Astrocyte (in vitro differentiated cells and primary cell): ENCODE results near the gene HNRNPA2B1. TPM values are rescaled to one million over a fixed set of nuclear protein-coding genes. Genes with fewer than 3 reads are reported as not detected.

Source experiments
- DNase-seq: peaks from one replicate; pipeline ENCODE4 v3.0.0-alpha.2; 2010; ENCODE audit warnings: low read depth
- FAIRE-seq: peaks from 2 replicates; lab custom pipeline; 2011; peaks lifted over from hg19 to GRCh38; lab: Jason Lieb, UNC
- H2AFZ ChIP-seq: 2 replicates; pipeline ENCODE4 v1.6.0; 2012; ENCODE audit warnings: low read depth, low read length, inconsistent platforms
- H3K27ac ChIP-seq: 2 replicates; pipeline ENCODE4 v1.5.1; 2011; ENCODE audit warnings: low read depth, low read length, inconsistent platforms
- H3K27me3 ChIP-seq: 2 replicates; pipeline ENCODE4 v1.6.0; 2011; ENCODE audit warnings: low read length, inconsistent platforms; ENCODE audit not compliant: insufficient read depth
- H3K36me3 ChIP-seq: 2 replicates; pipeline ENCODE4 v1.5.1; 2011; ENCODE audit warnings: low read length, inconsistent platforms; ENCODE audit not compliant: insufficient read depth
- H3K4me1 ChIP-seq: 2 replicates; pipeline ENCODE4 v1.5.1; 2011; ENCODE audit warnings: low read length, inconsistent platforms; ENCODE audit not compliant: insufficient read depth
- H3K4me2 ChIP-seq: 2 replicates; pipeline ENCODE4 v1.6.0; 2012; ENCODE audit warnings: low read length, inconsistent platforms
- H3K4me3 ChIP-seq: 2 replicates; pipeline ENCODE4 v1.5.1; 2011; ENCODE audit warnings: low read depth, mild to moderate bottlenecking, low read length, inconsistent platforms; ENCODE audit not compliant: insufficient read depth
- H3K79me2 ChIP-seq: 2 replicates; pipeline ENCODE4 v1.6.0; 2012; ENCODE audit warnings: mild to moderate bottlenecking, low read length, inconsistent platforms; ENCODE audit not compliant: insufficient read depth
- H3K9ac ChIP-seq: 2 replicates; pipeline ENCODE4 v1.6.0; 2012; ENCODE audit warnings: mild to moderate bottlenecking, low read length, inconsistent platforms
- H3K9me3 ChIP-seq: 2 replicates; pipeline ENCODE4 v1.5.1; 2012; ENCODE audit warnings: low read depth, mild to moderate bottlenecking, low read length, inconsistent platforms; ENCODE audit not compliant: insufficient read depth
- H4K20me1 ChIP-seq: 2 replicates; pipeline ENCODE4 v1.6.0; 2012; ENCODE audit warnings: low read length, inconsistent platforms; ENCODE audit not compliant: insufficient read depth
- H3K27ac Mint-ChIP-seq: one replicate; pipeline ENCODE4 v1.8.0; 2021; ENCODE audit warnings: mild to moderate bottlenecking, mixed read lengths; ENCODE audit not compliant: unreplicated experiment
- H3K27me3 Mint-ChIP-seq: one replicate; pipeline ENCODE4 v1.8.0; 2021; ENCODE audit warnings: low read depth, mixed read lengths; ENCODE audit not compliant: unreplicated experiment
- H3K36me3 Mint-ChIP-seq: one replicate; pipeline ENCODE4 v1.8.0; 2021; ENCODE audit warnings: low read depth, mixed read lengths; ENCODE audit not compliant: unreplicated experiment
- H3K4me1 Mint-ChIP-seq: one replicate; pipeline ENCODE4 v1.8.0; 2021; ENCODE audit warnings: low read depth, mixed read lengths; ENCODE audit not compliant: unreplicated experiment
- H3K4me3 Mint-ChIP-seq: one replicate; pipeline ENCODE4 v1.8.0; 2021; ENCODE audit warnings: mild to moderate bottlenecking, moderate library complexity, mixed read lengths; ENCODE audit not compliant: unreplicated experiment
- H3K9me3 Mint-ChIP-seq: one replicate; pipeline ENCODE4 v1.8.0; 2021; ENCODE audit warnings: mild to moderate bottlenecking, mixed read lengths; ENCODE audit not compliant: unreplicated experiment
- CTCF ChIP-seq: IDR thresholded peaks from 2 replicates; pipeline ENCODE4 v1.5.1; 2011; ENCODE audit warnings: low read depth, mild to moderate bottlenecking, inconsistent platforms, low read length, moderate library complexity; ENCODE audit not compliant: insufficient read depth
- EZH2 ChIP-seq: IDR thresholded peaks from 2 replicates; pipeline ENCODE4 v1.6.1; 2012; ENCODE audit warnings: mild to moderate bottlenecking, low read length, inconsistent platforms; ENCODE audit not compliant: insufficient read depth
- total RNA-seq: library from RNA; stranded (reverse); gene quantifications from 2 replicates; pipeline ENCODE4 v1.2.1, GENCODE V29; 2021

HNRNPA2B1 gene
- total RNA-seq, 1 donor from 2014 or later = 415 TPM

GRCh38 chr7:26156451-26157420 lies 43.8 kb downstream of the HNRNPA2B1 start:
- Histone ChIP-seq H3K9me3 (no peaks in the 10 kb centered on the region), H3K4me2 (peak overlapping the region; percentile 84), H3K27ac (peak overlapping the region; percentile 90), H3K27me3 (no peaks in the 10 kb centered on the region), H3K9ac (peak overlapping the region; percentile 78), H3K79me2 (peaks cover 46% of the 10 kb centered on the region), H2AFZ (no peak overlapping the region), H3K36me3 (no peaks in the 10 kb centered on the region), H3K4me3 (no peak overlapping the region), H4K20me1 (peaks cover 5% of the 10 kb centered on the region), H3K4me1 (peaks cover 52% of the 10 kb centered on the region)
- Mint-ChIP-seq H3K4me1 (peaks cover 69% of the 10 kb centered on the region), H3K27me3 (no peaks in the 10 kb centered on the region), H3K4me3 (peak overlapping the region; percentile 45), H3K27ac (peak overlapping the region; percentile 100), H3K36me3 (peaks cover 3% of the 10 kb centered on the region), H3K9me3 (no peaks in the 10 kb centered on the region)
- FAIRE-seq = no peak
- peak; percentile 96 for DNase-seq
- TF ChIP-seq EZH2 (no peak), CTCF (no peak)

GRCh38 chr7:26155531-26156375 lies 44.8 kb downstream of the HNRNPA2B1 start:
- H3K4me1 ChIP-seq = peaks cover 52% of the 10 kb centered on the region
- H3K27me3 ChIP-seq = peaks cover 3% of the 10 kb centered on the region
- H3K27ac ChIP-seq = peak overlapping the region; percentile 90
- H3K4me3 Mint-ChIP-seq = peak overlapping the region; percentile 78
- H3K4me3 ChIP-seq = peak overlapping the region; percentile 52
- peaks cover under 1% of the 10 kb centered on the region for H3K36me3 Mint-ChIP-seq
- H3K27ac Mint-ChIP-seq = peak overlapping the region; percentile 100
- no peaks in the 10 kb centered on the region for H3K27me3 Mint-ChIP-seq
- no peaks in the 10 kb centered on the region for H3K9me3 Mint-ChIP-seq
- peak overlapping the region; percentile 84 for H3K4me2 ChIP-seq
- no peak for FAIRE-seq
- peaks cover 5% of the 10 kb centered on the region for H4K20me1 ChIP-seq
- no peaks in the 10 kb centered on the region for H3K36me3 ChIP-seq
- peak; percentile 70 for DNase-seq
- no peak for TF ChIP-seq CTCF
- TF ChIP-seq EZH2 = no peak
- H3K4me1 Mint-ChIP-seq = peaks cover 66% of the 10 kb centered on the region
- H2AFZ ChIP-seq = no peak overlapping the region
- H3K9me3 ChIP-seq = no peaks in the 10 kb centered on the region
- H3K79me2 ChIP-seq = peaks cover 46% of the 10 kb centered on the region
- H3K9ac ChIP-seq = peak overlapping the region; percentile 68
